PC-9 (cell line): Measurements from ENCODE around the gene ROBO2.

Experiments
- CTCF ChIP-seq: fragments of 200-600 bp; sonication (generic); conservative IDR thresholded peaks from 2 replicates; pipeline ENCODE4 v1.6.1; 2017; ENCODE audit warnings: mixed run types, antibody characterized with exemption, mild to moderate bottlenecking, moderate library complexity
- EZH2 ChIP-seq: fragments of 200-600 bp; sonication (generic); IDR thresholded peaks from 2 replicates; pipeline ENCODE4 v1.8.0; 2017; ENCODE audit warnings: antibody characterized with exemption, low read depth

- no peak for TF ChIP-seq CTCF
- no peak for TF ChIP-seq EZH2
Observed at GRCh38 chr3:77686560-77686959, 646.7 kb downstream of the ROBO2 start.
